ENCODE data around the gene HIRA.

The HIRA gene

GRCh38 chr22:19431649-19432132 lies at the start of gene HIRA:
HIRA (minus strand) TSS chr22:19431733; CDS start chr22:19431476, 257 bp downstream.
- TF ChIP-seq RAD21 (IDR thresholded peaks at IDR 0.05; ENCODE audit: low read depth), result no peak; the same call in 1 of the 2 replicates
- TF ChIP-seq TEAD4 (IDR thresholded peaks at IDR 0.05), result peak; percentile 16; the same call in 1 of the 2 replicates
- peak; percentile 71 for TF ChIP-seq TAF1 (IDR thresholded peaks at IDR 0.05; ENCODE audit: low read depth)
- TF ChIP-seq YY1 (IDR thresholded peaks at IDR 0.05; ENCODE audit: low read depth), result peak; percentile 65
- no peak; the same call in 1 of the 2 replicates for TF ChIP-seq ZBTB7A (IDR thresholded peaks at IDR 0.05; ENCODE audit: low read depth)
- peak; percentile 9; the same call in 1 of the 2 replicates for TF ChIP-seq EGR1 (IDR thresholded peaks at IDR 0.05)
- TF ChIP-seq TCF12 (IDR thresholded peaks at IDR 0.05; ENCODE audit: low read depth), result peak; percentile 11; the same call in 1 of the 2 replicates
- peak; percentile 31; the same call in 1 of the 2 replicates for TF ChIP-seq MAX (IDR thresholded peaks at IDR 0.05)
- peak; percentile 60 for TF ChIP-seq USF1 (IDR thresholded peaks at IDR 0.05)
- TF ChIP-seq EP300 (IDR thresholded peaks at IDR 0.05; ENCODE audit: borderline replicate concordance), result peak; percentile 35; the same call in 1 of the 2 replicates
- TF ChIP-seq NFIC (IDR thresholded peaks at IDR 0.05), result peak; percentile 8; the same call in 1 of the 2 replicates

- TF ChIP-seq USF1 (IDR thresholded peaks at IDR 0.05), result no peak
- TF ChIP-seq TEAD4 (IDR thresholded peaks at IDR 0.05), result no peak
- TF ChIP-seq EGR1 (IDR thresholded peaks at IDR 0.05), result no peak
- TF ChIP-seq REST (IDR thresholded peaks at IDR 0.05; ENCODE audit: low read depth), result no peak
- TF ChIP-seq EP300 (IDR thresholded peaks at IDR 0.05; ENCODE audit: borderline replicate concordance), result no peak
- TF ChIP-seq CEBPB (IDR thresholded peaks at IDR 0.05), result no peak
- TF ChIP-seq MAX (IDR thresholded peaks at IDR 0.05), result no peak
- no peak for TF ChIP-seq TCF12 (IDR thresholded peaks at IDR 0.05; ENCODE audit: low read depth)
- no peak for TF ChIP-seq ZBTB7A (IDR thresholded peaks at IDR 0.05; ENCODE audit: low read depth)
- no peak for TF ChIP-seq YY1 (IDR thresholded peaks at IDR 0.05; ENCODE audit: low read depth)
- no peak for TF ChIP-seq RAD21 (IDR thresholded peaks at IDR 0.05; ENCODE audit: low read depth)
- no peak for TF ChIP-seq TAF1 (IDR thresholded peaks at IDR 0.05; ENCODE audit: low read depth)
- no peak for TF ChIP-seq NFIC (IDR thresholded peaks at IDR 0.05)
- TF ChIP-seq CREB1 (IDR thresholded peaks at IDR 0.05; ENCODE audit: low read depth), result no peak
- TF ChIP-seq FOXM1 (IDR thresholded peaks at IDR 0.05; ENCODE audit: borderline replicate concordance, low read depth), result no peak
These were observed 49.3 kb upstream of the HIRA start for GRCh38 chr22:19480789-19481188.

GRCh38 chr22:19480173-19480568 lies 48.6 kb upstream of the HIRA start:
- TF ChIP-seq YY1 (IDR thresholded peaks at IDR 0.05; ENCODE audit: low read depth), result no peak
- no peak for TF ChIP-seq REST (IDR thresholded peaks at IDR 0.05; ENCODE audit: low read depth)
- TF ChIP-seq EP300 (IDR thresholded peaks at IDR 0.05; ENCODE audit: borderline replicate concordance), result no peak
- no peak for TF ChIP-seq MAX (IDR thresholded peaks at IDR 0.05)
- no peak for TF ChIP-seq USF1 (IDR thresholded peaks at IDR 0.05)
- TF ChIP-seq TCF12 (IDR thresholded peaks at IDR 0.05; ENCODE audit: low read depth), result no peak
- no peak for TF ChIP-seq EGR1 (IDR thresholded peaks at IDR 0.05)
- no peak for TF ChIP-seq RAD21 (IDR thresholded peaks at IDR 0.05; ENCODE audit: low read depth)
- TF ChIP-seq FOXM1 (IDR thresholded peaks at IDR 0.05; ENCODE audit: borderline replicate concordance, low read depth), result no peak

GRCh38 chr22:19479355-19480172 lies 48.0 kb upstream of the HIRA start, which contains the start of gene CDC45:
CDC45 (plus strand) TSS chr22:19479920; CDS start chr22:19479969, 49 bp downstream.
- TF ChIP-seq MAX (IDR thresholded peaks at IDR 0.05) (peak; percentile 76), YY1 (IDR thresholded peaks at IDR 0.05; ENCODE audit: low read depth) (peak; percentile 99), CREB1 (IDR thresholded peaks at IDR 0.05; ENCODE audit: low read depth) (peak; percentile 83), EP300 (IDR thresholded peaks at IDR 0.05; ENCODE audit: borderline replicate concordance) (no peak), EGR1 (IDR thresholded peaks at IDR 0.05) (peak; percentile 91), TCF12 (IDR thresholded peaks at IDR 0.05; ENCODE audit: low read depth) (peak; percentile 53), FOXM1 (IDR thresholded peaks at IDR 0.05; ENCODE audit: borderline replicate concordance, low read depth) (peak; percentile 60; the same call in 1 of the 2 replicates), NFIC (IDR thresholded peaks at IDR 0.05) (no peak)

Measured in Ishikawa (cell line).